HK-2 (cell line): ENCODE results near the gene STK32B.
A peak's percentile ranks its signal among the peaks of the same experiment; 100 is the strongest.
"Not testable (repeated sequence)": the region's sequence is repeated elsewhere in the genome, so short reads cannot be mapped to it uniquely, and the experiment has no call there.

Experiments
- DNase-seq: peaks from one replicate; pipeline ENCODE4 v3.0.0-alpha.2; 2018; ENCODE audit not compliant: unreplicated experiment

The STK32B gene

GRCh38 chr4:5206016-5206790, 154.9 kb downstream of the STK32B start:
- no peak for DNase-seq

DNA sequence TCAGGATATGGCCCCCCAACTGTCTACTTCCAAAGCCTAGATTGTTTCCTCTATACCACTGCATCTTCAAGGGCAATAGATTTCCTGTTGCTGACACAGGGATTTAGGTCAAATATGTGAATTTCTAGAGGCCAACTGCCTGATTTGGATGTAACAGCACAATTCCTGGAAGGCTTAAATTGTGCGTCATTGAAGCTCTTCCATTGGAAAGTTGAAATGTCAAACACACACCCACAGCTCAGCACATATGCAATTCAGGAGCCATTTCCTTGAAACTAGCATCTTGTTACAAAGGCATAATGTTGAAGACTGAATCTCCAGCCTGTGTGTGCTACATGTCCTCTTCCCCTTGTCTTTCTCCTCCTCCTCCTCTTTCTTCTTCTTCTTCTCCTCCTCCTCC, 158.6 kb downstream of the STK32B start:
- no peak for DNase-seq

DNA sequence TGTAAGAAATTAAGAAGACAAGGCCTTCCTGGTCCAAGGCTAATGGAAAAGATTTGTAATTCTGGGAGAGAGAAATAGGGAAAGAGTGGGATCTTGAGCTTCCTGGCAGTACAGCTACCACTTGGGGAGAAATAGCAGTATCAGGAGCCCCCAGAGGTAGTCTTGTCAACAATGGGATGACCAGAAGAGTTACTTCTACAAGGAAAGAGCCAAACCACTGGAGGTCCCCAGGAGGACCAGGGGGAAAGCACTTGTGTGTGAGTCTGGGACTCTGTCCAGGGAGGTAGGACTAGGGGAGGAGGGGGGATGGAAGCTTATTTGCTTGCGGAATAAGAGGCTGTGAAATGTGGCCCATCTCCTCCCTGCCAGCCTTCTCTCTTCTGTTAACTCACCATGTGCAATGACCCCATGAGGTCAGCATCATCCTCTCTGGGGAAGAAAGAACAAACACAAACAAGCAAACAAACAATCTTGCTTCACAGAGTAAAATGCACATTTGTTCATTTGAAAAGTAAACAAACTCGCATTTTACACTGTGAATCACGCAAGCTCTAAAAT, 160.1 kb downstream of the STK32B start:
- no peak for DNase-seq

- no peak for DNase-seq
These were observed 161.2 kb downstream of the STK32B start for GRCh38 chr4:5212255-5213013.

GRCh38 chr4:5213087-5213595, 161.9 kb downstream of the STK32B start:
- DNase-seq: no peak

DNA sequence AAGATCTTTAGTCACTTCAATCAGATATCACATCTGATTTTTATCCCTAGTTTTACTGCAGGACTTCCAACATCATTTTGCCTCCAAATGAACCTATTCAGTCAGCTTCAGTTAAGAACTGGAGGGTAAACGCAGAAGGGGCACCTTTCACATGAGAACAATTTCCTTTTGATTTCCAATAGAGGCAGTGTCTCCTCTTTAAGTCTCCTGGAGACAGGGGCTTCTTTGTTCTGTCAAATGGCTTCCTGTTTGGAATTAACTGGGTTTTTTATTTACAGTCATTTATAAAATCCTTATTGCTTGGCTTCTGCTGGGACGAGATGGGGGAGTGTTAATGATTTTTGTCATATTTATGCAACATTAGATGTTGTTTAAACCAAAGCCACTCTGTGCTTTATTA, 164.0 kb downstream of the STK32B start:
- no peak for DNase-seq

- DNase-seq: no peak
These were observed 166.1 kb downstream of the STK32B start for GRCh38 chr4:5217421-5217820.

DNA sequence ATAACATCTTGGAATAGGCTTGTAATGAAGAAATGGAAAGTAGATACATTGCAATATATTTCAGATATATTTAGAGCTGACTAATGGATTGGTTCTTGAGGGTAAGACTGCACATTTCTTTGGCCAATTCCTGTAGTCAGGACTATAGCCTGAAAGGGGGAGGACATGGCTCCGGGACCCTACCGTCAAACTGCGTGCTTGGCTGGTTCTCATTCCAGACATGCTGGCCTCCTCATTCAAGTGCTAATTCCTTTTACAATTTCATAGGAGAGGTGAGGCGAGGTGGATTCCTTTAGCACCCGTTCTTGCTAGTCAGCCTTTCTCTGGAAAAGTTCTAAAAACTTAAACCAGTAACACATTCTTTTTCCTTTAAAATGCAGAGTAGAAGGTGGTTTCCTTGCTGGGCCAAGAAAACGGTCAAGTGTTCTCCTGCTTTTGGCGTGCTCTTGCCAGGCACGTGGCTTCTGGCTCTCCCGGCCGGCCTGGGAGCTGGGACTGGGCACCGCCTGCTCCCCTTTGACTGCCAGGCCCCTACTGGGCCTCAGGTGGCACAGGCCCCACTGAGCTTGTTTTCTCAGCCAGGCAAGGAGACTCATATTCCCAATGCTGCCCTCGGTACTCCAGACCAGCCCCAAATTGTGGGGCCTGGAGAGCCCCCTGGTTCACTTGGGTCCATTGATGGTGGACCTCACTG, 167.2 kb downstream of the STK32B start:
- DNase-seq: no peak

DNA sequence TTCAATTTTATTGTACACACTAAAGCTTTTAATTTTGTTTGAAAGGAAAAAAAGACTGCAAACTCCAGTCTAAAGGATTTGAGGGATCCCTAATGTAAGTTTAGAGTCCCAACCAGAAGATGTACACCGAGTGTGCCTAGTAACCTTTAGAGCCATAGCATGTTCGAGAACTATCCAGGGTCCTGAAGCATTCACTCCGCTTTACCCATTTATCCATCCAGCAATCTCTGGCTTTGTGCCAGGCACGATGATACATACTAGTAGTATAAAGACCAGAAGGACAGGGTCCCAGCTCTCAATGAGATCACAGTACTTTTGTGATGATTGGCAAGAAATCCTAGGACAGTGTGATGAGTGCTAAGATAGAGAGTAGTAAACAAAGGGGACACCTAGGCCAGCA, 168.7 kb downstream of the STK32B start:
- peak; percentile 13 for DNase-seq

GRCh38 chr4:5222047-5222446, 170.8 kb downstream of the STK32B start:
- DNase-seq: no peak

DNA sequence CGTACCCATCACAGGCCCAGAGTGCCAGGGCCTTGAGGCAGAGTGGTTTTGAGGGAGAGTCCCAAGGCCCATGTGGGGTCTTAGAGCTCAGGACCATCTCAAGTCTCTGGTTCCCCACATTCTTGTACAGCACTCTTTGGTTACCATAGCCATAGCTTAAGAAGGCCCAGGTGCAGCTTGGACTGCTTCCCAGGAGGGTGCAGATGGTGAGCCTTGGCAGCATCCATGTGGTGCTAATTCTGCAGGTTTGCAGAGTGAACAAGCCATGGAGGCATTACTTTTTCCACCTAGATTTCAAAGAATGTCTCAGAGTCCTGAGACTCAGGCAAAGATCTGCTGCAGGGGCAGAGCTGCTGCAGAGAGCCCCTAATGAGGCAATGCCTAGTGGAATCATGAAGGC, 171.7 kb downstream of the STK32B start:
- no peak for DNase-seq

DNA sequence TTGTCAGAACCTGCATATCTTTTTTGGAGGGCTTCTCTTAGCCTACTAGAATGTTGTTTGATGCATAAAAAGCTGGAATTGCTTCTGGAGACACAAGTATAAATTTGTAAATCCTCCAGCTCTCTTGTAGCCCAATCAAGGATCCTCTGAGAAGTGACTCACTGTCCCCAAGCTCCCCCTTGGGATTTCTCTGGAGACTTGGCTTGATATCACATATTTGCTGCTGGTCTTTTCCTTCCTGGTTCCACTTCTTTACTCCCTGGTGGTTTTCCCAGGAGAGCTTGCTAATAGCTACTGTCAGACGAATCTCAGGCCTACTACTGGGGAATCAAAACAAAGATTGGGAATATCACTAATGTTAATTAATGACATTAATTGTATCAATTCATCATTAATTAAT, 173.1 kb downstream of the STK32B start:
- no peak for DNase-seq

DNA sequence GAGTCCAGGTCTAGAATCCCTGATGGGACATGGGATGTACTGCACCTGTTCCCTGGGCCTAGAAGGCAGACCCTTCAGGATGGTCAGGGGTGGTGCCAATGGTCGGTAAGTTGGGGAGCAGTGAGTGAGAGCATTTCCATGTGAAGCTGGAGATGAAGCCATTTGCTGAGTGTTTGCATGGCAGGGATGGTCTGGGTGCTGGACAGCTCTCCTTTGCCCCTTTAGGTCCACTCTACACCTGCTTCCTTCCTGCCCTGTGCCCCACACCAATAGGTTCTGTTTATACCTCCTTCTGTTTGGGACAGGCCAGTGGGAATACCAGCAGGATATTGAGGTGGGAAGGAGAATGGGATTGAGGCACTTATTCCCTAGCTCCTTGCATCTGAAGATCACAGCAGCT, 181.3 kb downstream of the STK32B start:
- no peak for DNase-seq

DNA sequence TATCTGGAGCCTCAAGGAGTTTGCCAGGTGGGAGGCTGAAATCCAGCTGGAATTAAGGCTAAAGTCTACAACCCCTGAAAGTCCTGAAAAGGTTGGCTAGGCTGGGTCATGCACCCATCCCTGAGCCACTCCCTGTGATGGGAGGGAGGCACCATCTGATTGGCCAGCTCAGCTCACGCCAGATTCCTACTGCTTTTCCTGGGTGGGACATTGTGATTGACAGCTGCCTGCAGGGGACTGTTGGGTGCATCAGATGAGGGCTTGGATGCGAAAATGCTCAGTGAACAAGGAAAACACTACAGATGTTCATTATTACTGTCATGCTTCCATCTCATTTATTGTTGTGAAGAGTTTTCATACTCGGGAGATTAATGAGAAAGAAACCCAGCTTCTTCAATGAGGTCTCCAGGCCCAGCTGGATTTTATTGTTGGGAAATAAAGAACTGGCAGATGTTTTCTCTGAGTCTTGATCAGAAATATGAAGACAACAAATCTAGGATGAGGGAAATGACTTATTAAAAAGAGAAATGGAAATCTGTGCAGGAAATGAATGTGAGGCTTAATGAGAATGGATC, 185.9 kb downstream of the STK32B start:
- no peak for DNase-seq

GRCh38 chr4:5238173-5238572, 186.9 kb downstream of the STK32B start:
- no peak for DNase-seq

DNA sequence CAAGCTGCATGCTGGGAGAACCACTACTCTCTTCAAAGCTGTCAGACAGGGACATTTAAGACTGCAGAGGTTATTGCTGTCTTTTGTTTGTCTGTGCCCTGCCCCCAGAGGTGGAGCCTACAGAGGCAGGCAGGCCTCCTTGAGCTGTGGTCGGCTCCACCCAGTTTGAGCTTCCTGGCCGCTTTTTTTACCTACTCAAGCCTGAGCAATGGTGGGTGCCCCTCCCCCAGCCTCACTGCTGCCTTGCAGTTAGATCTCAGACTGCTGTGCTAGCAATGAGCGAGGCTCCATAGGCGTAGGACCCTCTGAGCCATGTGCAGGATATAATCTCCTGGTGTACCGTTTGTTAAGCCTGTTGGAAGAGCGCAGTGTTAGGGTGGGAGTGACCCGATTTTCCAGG, 195.8 kb downstream of the STK32B start:
- not testable (repeated sequence) for DNase-seq

DNA sequence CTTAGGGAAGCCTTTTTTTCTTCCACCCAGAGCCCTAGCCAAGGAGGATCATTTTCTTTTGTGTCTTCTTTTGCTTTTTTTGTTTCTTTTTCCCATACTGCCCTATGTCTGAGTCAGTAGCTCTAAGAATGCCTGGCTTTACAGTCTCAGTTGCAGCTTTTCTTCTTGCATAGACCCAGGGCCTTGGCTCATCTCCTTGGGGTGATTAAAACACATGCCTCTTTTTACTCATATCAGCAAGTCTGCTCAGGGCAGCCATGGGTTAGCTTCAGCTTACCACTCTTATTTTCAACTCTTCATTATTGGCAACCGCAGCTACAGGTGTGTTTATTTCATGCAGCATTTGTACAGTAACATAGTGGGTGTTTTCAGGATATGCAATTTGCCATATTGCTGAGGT, 196.5 kb downstream of the STK32B start:
- no peak for DNase-seq

DNA sequence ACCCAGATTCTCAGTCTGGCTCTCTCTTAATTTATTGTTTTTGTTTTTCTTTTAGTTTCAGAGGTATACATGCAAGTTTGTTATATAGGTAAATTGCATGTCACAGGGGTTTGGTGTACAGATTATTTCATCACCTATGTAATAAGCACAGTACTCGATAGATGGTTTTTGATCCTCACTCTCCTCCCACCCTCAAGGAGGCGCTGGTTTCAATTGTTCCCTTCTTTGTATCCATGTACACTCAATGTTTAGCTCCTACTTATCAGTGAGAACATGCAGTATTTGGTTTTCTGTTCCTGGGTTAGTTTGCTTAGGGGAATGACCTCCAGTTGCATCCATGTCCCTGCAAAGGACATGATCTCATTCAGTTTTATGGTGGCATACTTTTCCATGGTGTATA, 198.4 kb downstream of the STK32B start:
- DNase-seq: no peak

GRCh38 chr4:5250536-5250935, 199.3 kb downstream of the STK32B start:
- DNase-seq: not testable (repeated sequence)

- no peak for DNase-seq
These were observed 205.1 kb downstream of the STK32B start for GRCh38 chr4:5256421-5256820.

- no peak for DNase-seq
These were observed 205.8 kb downstream of the STK32B start for GRCh38 chr4:5257086-5257485.

- no peak for DNase-seq
These were observed 208.2 kb downstream of the STK32B start for GRCh38 chr4:5259471-5259870.
